NCI-H1105 (cell line): ENCODE measurements around the gene POTED.
"Not testable (repeated sequence)": the region's sequence is repeated elsewhere in the genome, so short reads cannot be mapped to it uniquely, and the experiment has no call there.

ENCODE experiments used
- DNase-seq: peaks from one replicate; lab custom pipeline; 2025; lab: John Stamatoyannopoulos, UW

POTED gene

DNA sequence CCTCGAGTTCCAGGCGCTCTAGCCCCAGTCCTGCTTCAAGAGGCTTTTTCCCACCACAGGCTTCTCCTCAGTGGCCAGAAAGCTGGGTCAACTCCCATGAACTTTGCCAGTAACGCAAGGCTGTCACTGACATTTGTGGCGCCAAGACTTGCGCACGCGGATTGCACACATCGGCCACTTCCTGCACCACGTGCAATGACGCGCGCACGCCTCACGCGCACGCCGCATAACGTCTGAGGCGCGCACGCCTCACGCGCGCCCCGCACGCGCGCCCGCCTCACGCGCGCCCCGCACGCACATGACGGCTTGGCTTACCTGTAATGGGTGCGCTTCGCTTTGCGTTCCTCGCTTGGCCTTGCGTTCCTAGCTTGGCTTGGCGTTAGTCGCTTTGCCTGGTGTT lies at the start of gene POTED:
POTED (plus strand) TSS at position 301 of the 400 bp plus-strand sequence. CDS start 452 bp downstream, outside the sequence.
- not testable (repeated sequence) for DNase-seq

DNA sequence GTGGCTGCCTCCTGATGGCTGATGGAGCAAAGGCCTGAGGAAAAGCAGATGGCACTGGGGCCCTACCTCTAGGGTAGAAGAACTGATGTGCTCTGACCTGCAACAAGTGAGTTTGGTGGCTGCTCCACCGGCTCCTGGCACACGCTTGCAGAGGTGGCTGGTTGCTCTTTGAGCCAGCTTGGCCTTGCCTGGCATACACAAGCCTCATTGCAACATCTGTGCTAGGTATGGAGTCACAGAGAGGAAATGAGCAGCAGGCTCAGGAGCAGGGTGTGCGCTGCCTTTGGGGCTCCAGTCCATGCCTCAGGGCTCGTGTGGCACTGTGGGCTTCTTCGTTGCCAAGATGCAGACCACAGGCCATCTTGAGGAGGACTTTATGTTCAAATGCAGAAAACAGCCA lies 40.5 kb downstream of the POTED start:
- DNase-seq: not testable (repeated sequence)

- DNase-seq: not testable (repeated sequence)
Measured at GRCh38 chr21:13651746-13652145, 42.2 kb downstream of the POTED start.
